HG02642 (cell line): ENCODE measurements around the gene HEY2.
"Not testable (repeated sequence)": the region's sequence is repeated elsewhere in the genome, so short reads cannot be mapped to it uniquely, and the experiment has no call there.

Experiments
- ATAC-seq: cut with Tn5 transposase; IDR thresholded peaks from one replicate; pipeline ENCODE4 v1.9.1; 2021; ENCODE audit warnings: mild to moderate bottlenecking; ENCODE audit not compliant: unreplicated experiment, poor library complexity

The HEY2 gene

GRCh38 chr6:125792680-125793079 lies 43.2 kb downstream of the HEY2 start:
- no peak for ATAC-seq

GRCh38 chr6:125793280-125793679 lies 43.8 kb downstream of the HEY2 start:
- ATAC-seq: no peak

- ATAC-seq: no peak
Measured at GRCh38 chr6:125793863-125794262, 44.4 kb downstream of the HEY2 start.

GRCh38 chr6:125794342-125795137 lies 45.1 kb downstream of the HEY2 start:
- no peak for ATAC-seq

- ATAC-seq: no peak
Measured at GRCh38 chr6:125795301-125795700, 45.9 kb downstream of the HEY2 start.

GRCh38 chr6:125797120-125797885 lies 47.9 kb downstream of the HEY2 start:
- ATAC-seq: no peak

GRCh38 chr6:125797886-125798444 lies 48.5 kb downstream of the HEY2 start:
- no peak for ATAC-seq

GRCh38 chr6:125798734-125799508 lies 49.5 kb downstream of the HEY2 start:
- ATAC-seq: peak; percentile 77

- no peak for ATAC-seq
Measured at GRCh38 chr6:125802383-125802782, 53.0 kb downstream of the HEY2 start.

GRCh38 chr6:125802943-125803377 lies 53.5 kb downstream of the HEY2 start:
- ATAC-seq: no peak

GRCh38 chr6:125804264-125804663 lies 54.8 kb downstream of the HEY2 start:
- peak; percentile 53 for ATAC-seq

GRCh38 chr6:125804866-125805425 lies 55.5 kb downstream of the HEY2 start:
- ATAC-seq: not testable (repeated sequence)

- no peak for ATAC-seq
Measured at GRCh38 chr6:125806813-125807212, 57.4 kb downstream of the HEY2 start.

GRCh38 chr6:125807293-125807692 lies 57.9 kb downstream of the HEY2 start:
- peak; percentile 49 for ATAC-seq

GRCh38 chr6:125808060-125808459 lies 58.6 kb downstream of the HEY2 start:
- no peak for ATAC-seq

GRCh38 chr6:125808591-125808990 lies 59.2 kb downstream of the HEY2 start:
- ATAC-seq: no peak

- ATAC-seq: no peak
Measured at GRCh38 chr6:125809570-125810170, 60.2 kb downstream of the HEY2 start.

- ATAC-seq: no peak
Measured at GRCh38 chr6:125810445-125810844, 61.0 kb downstream of the HEY2 start.
